Measurements from ENCODE around the gene FAM181B. TPM values are rescaled to one million over a fixed set of nuclear protein-coding genes. Genes with fewer than 3 reads are reported as not detected.
"Not testable (repeated sequence)": the region's sequence is repeated elsewhere in the genome, so short reads cannot be mapped to it uniquely, and the experiment has no call there.

FAM181B gene
- polyA plus RNA-seq, 1 donor: 5.9 TPM

- H3K27ac ChIP-seq (ENCODE audit: low read length): no peak overlapping the region
- DNase-seq: no peak
- H3K36me3 ChIP-seq (ENCODE audit: control insufficient read depth, insufficient read depth, low read length): no peaks in the 10 kb centered on the region
- WGBS (ENCODE audit: insufficient coverage, low lambda C conversion rate): 0% methylated on average over 1 of the region's 3 CpGs
- no peak overlapping the region for H3K4me3 ChIP-seq (ENCODE audit: low read length)
- H3K9me3 ChIP-seq (ENCODE audit: control insufficient read depth, low read depth, low read length): no peaks in the 10 kb centered on the region
- no peaks in the 10 kb centered on the region for H3K4me1 ChIP-seq (ENCODE audit: control insufficient read depth, insufficient read depth, low read length)
- no peaks in the 10 kb centered on the region for H3K27me3 ChIP-seq (ENCODE audit: control insufficient read depth, insufficient read depth, low read length)
Measured at GRCh38 chr11:82718821-82719220, 14.8 kb downstream of the FAM181B start.

- no CpG with 5 or more reads among the region's 5 CpGs for WGBS (ENCODE audit: insufficient coverage, low lambda C conversion rate)
- H3K27me3 ChIP-seq (ENCODE audit: control insufficient read depth, insufficient read depth, low read length): no peaks in the 10 kb centered on the region
- H3K27ac ChIP-seq (ENCODE audit: low read length): no peak overlapping the region
- no peaks in the 10 kb centered on the region for H3K36me3 ChIP-seq (ENCODE audit: control insufficient read depth, insufficient read depth, low read length)
- no peaks in the 10 kb centered on the region for H3K4me1 ChIP-seq (ENCODE audit: control insufficient read depth, insufficient read depth, low read length)
- H3K4me3 ChIP-seq (ENCODE audit: low read length): no peak overlapping the region
- no peaks in the 10 kb centered on the region for H3K9me3 ChIP-seq (ENCODE audit: control insufficient read depth, low read depth, low read length)
- peak in 1 of 2 donors; percentile 20 for DNase-seq
Measured at GRCh38 chr11:82718307-82718706, 15.4 kb downstream of the FAM181B start.

- DNase-seq: no peak
- 80% methylated on average over 4 of the region's 14 CpGs for WGBS (ENCODE audit: insufficient coverage, low lambda C conversion rate)
- Histone ChIP-seq H3K36me3 (ENCODE audit: control insufficient read depth, insufficient read depth, low read length) (no peaks in the 10 kb centered on the region), H3K27ac (ENCODE audit: low read length) (no peak overlapping the region), H3K4me1 (ENCODE audit: control insufficient read depth, insufficient read depth, low read length) (no peaks in the 10 kb centered on the region), H3K4me3 (ENCODE audit: low read length) (no peak overlapping the region), H3K9me3 (ENCODE audit: control insufficient read depth, low read depth, low read length) (no peaks in the 10 kb centered on the region), H3K27me3 (ENCODE audit: control insufficient read depth, insufficient read depth, low read length) (peaks cover 11% of the 10 kb centered on the region)
Measured at GRCh38 chr11:82714346-82715174, 19.1 kb downstream of the FAM181B start.

- no peak for DNase-seq
- H3K4me3 ChIP-seq (ENCODE audit: low read length): no peak overlapping the region
- H3K27me3 ChIP-seq (ENCODE audit: control insufficient read depth, insufficient read depth, low read length): peaks cover 11% of the 10 kb centered on the region
- no peaks in the 10 kb centered on the region for H3K4me1 ChIP-seq (ENCODE audit: control insufficient read depth, insufficient read depth, low read length)
- no peak overlapping the region for H3K27ac ChIP-seq (ENCODE audit: low read length)
- H3K36me3 ChIP-seq (ENCODE audit: control insufficient read depth, insufficient read depth, low read length): no peaks in the 10 kb centered on the region
- H3K9me3 ChIP-seq (ENCODE audit: control insufficient read depth, low read depth, low read length): no peaks in the 10 kb centered on the region
Measured at GRCh38 chr11:82711648-82712047, 22.0 kb downstream of the FAM181B start.

- Histone ChIP-seq H3K9me3 (ENCODE audit: control insufficient read depth, low read depth, low read length) (no peaks in the 10 kb centered on the region), H3K36me3 (ENCODE audit: control insufficient read depth, insufficient read depth, low read length) (no peaks in the 10 kb centered on the region), H3K27ac (ENCODE audit: low read length) (no peak overlapping the region), H3K4me1 (ENCODE audit: control insufficient read depth, insufficient read depth, low read length) (no peaks in the 10 kb centered on the region), H3K27me3 (ENCODE audit: control insufficient read depth, insufficient read depth, low read length) (no peaks in the 10 kb centered on the region), H3K4me3 (ENCODE audit: low read length) (no peak overlapping the region)
- no peak for DNase-seq
- WGBS (ENCODE audit: insufficient coverage, low lambda C conversion rate): no CpG with 5 or more reads among the region's 5 CpGs
Measured at GRCh38 chr11:82703796-82704195, 29.9 kb downstream of the FAM181B start.

- no peaks in the 10 kb centered on the region for H3K36me3 ChIP-seq (ENCODE audit: control insufficient read depth, insufficient read depth, low read length)
- no peaks in the 10 kb centered on the region for H3K4me1 ChIP-seq (ENCODE audit: control insufficient read depth, insufficient read depth, low read length)
- no peaks in the 10 kb centered on the region for H3K27me3 ChIP-seq (ENCODE audit: control insufficient read depth, insufficient read depth, low read length)
- no peak for DNase-seq
- H3K27ac ChIP-seq (ENCODE audit: low read length): no peak overlapping the region
- H3K4me3 ChIP-seq (ENCODE audit: low read length): no peak overlapping the region
- no CpG with 5 or more reads among the region's 2 CpGs for whole genome bisulfite sequencing (ENCODE audit: insufficient coverage, low lambda C conversion rate)
- no peaks in the 10 kb centered on the region for H3K9me3 ChIP-seq (ENCODE audit: control insufficient read depth, low read depth, low read length)
Measured at GRCh38 chr11:82703226-82703625, 30.4 kb downstream of the FAM181B start.

GRCh38 chr11:82701847-82702520, 31.7 kb downstream of the FAM181B start:
- Histone ChIP-seq H3K9me3 (ENCODE audit: control insufficient read depth, low read depth, low read length) (no peaks in the 10 kb centered on the region), H3K36me3 (ENCODE audit: control insufficient read depth, insufficient read depth, low read length) (no peaks in the 10 kb centered on the region), H3K27me3 (ENCODE audit: control insufficient read depth, insufficient read depth, low read length) (no peaks in the 10 kb centered on the region), H3K27ac (ENCODE audit: low read length) (no peak overlapping the region), H3K4me1 (ENCODE audit: control insufficient read depth, insufficient read depth, low read length) (no peaks in the 10 kb centered on the region), H3K4me3 (ENCODE audit: low read length) (no peak overlapping the region)
- peak in 1 of 2 donors; percentile 6 for DNase-seq
- no CpG with 5 or more reads among the region's 7 CpGs for WGBS (ENCODE audit: insufficient coverage, low lambda C conversion rate)

GRCh38 chr11:82698576-82699352, 34.9 kb downstream of the FAM181B start:
- Histone ChIP-seq H3K4me3 (ENCODE audit: low read length) (no peak overlapping the region), H3K9me3 (ENCODE audit: control insufficient read depth, low read depth, low read length) (no peaks in the 10 kb centered on the region), H3K4me1 (ENCODE audit: control insufficient read depth, insufficient read depth, low read length) (no peaks in the 10 kb centered on the region), H3K27me3 (ENCODE audit: control insufficient read depth, insufficient read depth, low read length) (peaks cover 3% of the 10 kb centered on the region), H3K36me3 (ENCODE audit: control insufficient read depth, insufficient read depth, low read length) (no peaks in the 10 kb centered on the region), H3K27ac (ENCODE audit: low read length) (no peak overlapping the region)
- no peak for DNase-seq
- no CpG with 5 or more reads among the region's 6 CpGs for WGBS (ENCODE audit: insufficient coverage, low lambda C conversion rate)

GRCh38 chr11:82692981-82693380, 40.7 kb downstream of the FAM181B start:
- Histone ChIP-seq H3K9me3 (ENCODE audit: control insufficient read depth, low read depth, low read length) (no peaks in the 10 kb centered on the region), H3K36me3 (ENCODE audit: control insufficient read depth, insufficient read depth, low read length) (no peaks in the 10 kb centered on the region), H3K4me1 (ENCODE audit: control insufficient read depth, insufficient read depth, low read length) (no peaks in the 10 kb centered on the region), H3K27ac (ENCODE audit: low read length) (no peak overlapping the region), H3K4me3 (ENCODE audit: low read length) (no peak overlapping the region), H3K27me3 (ENCODE audit: control insufficient read depth, insufficient read depth, low read length) (peaks cover 3% of the 10 kb centered on the region)
- no peak for DNase-seq

- not testable (repeated sequence) for H3K27me3 ChIP-seq (ENCODE audit: control insufficient read depth, insufficient read depth, low read length); H3K9me3 ChIP-seq (ENCODE audit: control insufficient read depth, low read depth, low read length); DNase-seq; H3K4me1 ChIP-seq (ENCODE audit: control insufficient read depth, insufficient read depth, low read length); H3K4me3 ChIP-seq (ENCODE audit: low read length); H3K36me3 ChIP-seq (ENCODE audit: control insufficient read depth, insufficient read depth, low read length); H3K27ac ChIP-seq (ENCODE audit: low read length)
- no CpG with 5 or more reads among the region's 23 CpGs for WGBS (ENCODE audit: insufficient coverage, low lambda C conversion rate)
Measured at GRCh38 chr11:82689347-82689746, 44.3 kb downstream of the FAM181B start.
